Right atrium auricular region (tissue), 2 donors: ENCODE results near the gene FGF11. TPM values are rescaled to one million over a fixed set of nuclear protein-coding genes. Genes with fewer than 3 reads are reported as not detected.
"Not testable (repeated sequence)": the region's sequence is repeated elsewhere in the genome, so short reads cannot be mapped to it uniquely, and the experiment has no call there.

ENCODE experiments used
- DNase-seq: peaks from one replicate; pipeline ENCODE4 v3.0.0-alpha.2; 2019; ENCODE audit warnings: low spot score
- H3K27ac ChIP-seq, 2 donors: fragments of 200-600 bp; sonication (generic); 1 replicate in 1 of 2; 2 replicates in 1 of 2; pipeline ENCODE4 v1.5.1; 2016 to 2019
- H3K27me3 ChIP-seq, 2 donors: fragments of 200-600 bp; sonication (generic); one replicate each; pipeline versions ENCODE4 v1.5.1 to v1.6.0; 2017 to 2019
- H3K36me3 ChIP-seq: fragments of 200-600 bp; sonication (generic); one replicate; pipeline ENCODE4 v1.5.1; 2016
- H3K4me1 ChIP-seq, 2 donors: fragments of 200-600 bp; sonication (generic); one replicate each; pipeline versions ENCODE4 v1.5.1 to v1.6.0; 2017 to 2019
- H3K4me3 ChIP-seq, 2 donors: fragments of 200-600 bp; sonication (generic); 1 replicate in 1 of 2; 2 replicates in 1 of 2; pipeline ENCODE4 v1.5.1; 2017 to 2019; ENCODE audit warnings: mild to moderate bottlenecking in 1 of 2, moderate library complexity in 1 of 2
- H3K9me3 ChIP-seq, 2 donors: fragments of 200-600 bp; sonication (generic); one replicate each; pipeline ENCODE4 v1.5.1; 2019
- CTCF ChIP-seq, 2 donors: fragments of 200-600 bp; sonication (generic); IDR thresholded peaks; one replicate each; pipeline ENCODE4 v1.5.1; 2019; ENCODE audit warnings: antibody characterized with exemption in 2 of 2
- total RNA-seq, 2 donors: library from RNA; depleted of rRNA; stranded (reverse); fragments of >200 nt; gene quantifications; one replicate each; pipeline ENCODE4 v1.1.0, GENCODE V29; 2016

The FGF11 gene
- total RNA-seq, 2 donors from 2014 or later, result 18.6 to 20.9 TPM

DNA sequence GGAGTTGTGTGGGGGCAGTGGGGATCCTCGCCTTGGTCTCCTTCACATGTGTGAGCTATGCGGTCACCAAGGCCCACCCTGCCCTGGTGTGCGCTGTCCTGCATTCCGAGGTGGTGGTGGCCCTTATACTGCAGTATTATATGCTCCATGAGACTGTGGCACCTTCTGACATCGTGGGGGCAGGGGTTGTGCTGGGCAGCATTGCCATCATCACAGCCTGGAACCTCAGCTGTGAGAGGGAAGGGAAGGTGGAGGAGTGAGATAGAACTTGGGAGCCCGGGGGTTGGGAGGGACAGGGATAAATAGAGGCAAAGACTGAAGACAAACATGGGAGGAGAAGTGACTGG, 43.4 kb downstream of the FGF11 start:
- not testable (repeated sequence) for H3K27me3 ChIP-seq, H3K36me3 ChIP-seq, H3K9me3 ChIP-seq, DNase-seq
- Histone ChIP-seq H3K27ac (peak overlapping the region; percentile 97 to 100), H3K4me1 (peaks cover 0 to 63% of the 10 kb centered on the region in 2 donors), H3K4me3 (peak overlapping the region; percentile 23 to 68)

DNA sequence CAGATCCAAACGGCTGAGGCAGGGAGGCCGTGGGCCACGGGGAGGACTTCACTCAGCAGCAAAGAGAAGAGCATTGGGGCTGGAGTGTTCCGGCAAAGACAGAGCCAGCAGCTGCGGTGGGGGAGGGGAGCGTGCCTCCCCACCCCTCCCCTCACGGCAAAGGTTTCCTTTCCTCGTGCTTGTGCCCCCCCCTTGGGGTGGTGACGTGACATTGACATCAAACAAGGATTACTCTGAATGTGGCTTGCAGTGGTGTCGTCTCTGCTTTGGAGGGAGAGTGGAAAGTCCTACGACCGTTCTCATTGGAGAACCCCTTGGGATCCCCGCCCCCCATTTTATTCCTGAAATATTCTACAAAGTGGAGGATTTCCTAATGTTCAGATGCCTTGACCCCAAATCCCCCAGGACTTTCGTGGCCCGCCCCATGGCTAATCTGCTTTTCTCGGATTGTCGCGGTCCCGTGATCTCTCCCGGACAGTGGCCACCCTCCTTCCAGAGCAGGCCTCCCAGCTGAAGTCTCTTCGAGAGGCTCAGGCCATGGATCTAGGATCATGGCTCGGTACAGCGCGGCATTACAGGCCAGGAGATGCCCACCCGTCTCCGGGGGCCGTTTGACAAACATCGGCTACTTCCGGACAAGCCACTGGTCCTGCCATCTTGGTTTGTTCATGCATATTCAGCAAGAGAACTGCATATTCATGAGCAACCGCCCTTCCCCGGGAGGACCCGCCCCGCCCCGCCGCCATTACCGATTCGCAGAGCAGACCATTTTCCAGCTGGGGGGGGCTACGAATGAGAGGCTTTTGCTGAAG, 44.1 kb downstream of the FGF11 start:
- TF ChIP-seq CTCF (IDR thresholded peaks at IDR 0.05), result no peak
- Histone ChIP-seq H3K27me3 (no peaks in the 10 kb centered on the region), H3K9me3 (no peaks in the 10 kb centered on the region), H3K4me3 (peak overlapping the region; percentile 65 to 68), H3K27ac (peak overlapping the region; percentile 97 to 100), H3K4me1 (peaks cover 0 to 60% of the 10 kb centered on the region in 2 donors), H3K36me3 (no peaks in the 10 kb centered on the region)
- peak; percentile 98 for DNase-seq

DNA sequence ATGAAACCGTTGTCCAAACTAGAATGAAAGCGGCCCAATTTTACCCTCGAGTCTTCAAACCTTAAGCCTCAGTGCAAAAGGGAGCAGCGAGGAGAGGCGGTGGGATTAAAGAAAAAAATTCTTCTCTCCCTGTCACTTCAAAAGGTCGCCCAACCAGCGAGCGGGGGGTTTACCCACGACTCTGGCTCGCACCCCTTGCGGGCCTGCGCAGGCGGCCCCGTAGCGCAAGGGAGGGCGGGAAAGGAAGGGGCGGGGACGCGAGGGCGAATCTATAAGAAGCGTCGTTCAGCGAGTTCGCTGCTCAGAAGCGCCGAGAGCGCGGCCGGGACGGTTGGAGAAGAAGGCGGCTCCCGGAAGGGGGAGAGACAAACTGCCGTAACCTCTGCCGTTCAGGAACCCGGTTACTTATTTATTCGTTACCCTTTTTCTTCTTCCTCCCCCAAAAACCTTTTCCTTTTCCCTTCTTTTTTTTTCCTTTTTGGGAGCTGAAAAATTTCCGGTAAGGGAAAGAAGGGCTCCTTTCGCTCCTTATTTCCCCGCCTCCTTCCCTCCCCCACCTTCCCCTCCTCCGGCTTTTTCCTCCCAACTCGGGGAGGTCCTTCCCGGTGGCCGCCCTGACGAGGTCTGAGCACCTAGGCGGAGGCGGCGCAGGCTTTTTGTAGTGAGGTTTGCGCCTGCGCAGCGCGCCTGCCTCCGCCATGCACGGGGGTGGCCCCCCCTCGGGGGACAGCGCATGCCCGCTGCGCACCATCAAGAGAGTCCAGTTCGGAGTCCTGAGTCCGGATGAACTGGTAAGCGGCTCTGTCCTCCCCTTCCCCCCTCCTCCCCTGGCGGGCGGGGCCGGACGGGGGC, 45.0 kb downstream of the FGF11 start, which contains the start of gene POLR2A:
TSS of gene POLR2A (plus strand) at position 300 of the 852 bp plus-strand sequence.
- peak within 1 kb of the TSS; percentile 97 to 100 for H3K27ac ChIP-seq
- no peaks in the 10 kb centered on the region for H3K9me3 ChIP-seq
- DNase-seq, result peak; percentile 99
- H3K36me3 ChIP-seq, result no peaks in the 10 kb centered on the region
- peak within 1 kb of the TSS; percentile 65 to 68 for H3K4me3 ChIP-seq
- H3K27me3 ChIP-seq, result no peaks in the 10 kb centered on the region
- TF ChIP-seq CTCF (IDR thresholded peaks at IDR 0.05), result no peak
- H3K4me1 ChIP-seq, result peaks cover 0 to 68% of the 10 kb centered on the region in 2 donors

DNA sequence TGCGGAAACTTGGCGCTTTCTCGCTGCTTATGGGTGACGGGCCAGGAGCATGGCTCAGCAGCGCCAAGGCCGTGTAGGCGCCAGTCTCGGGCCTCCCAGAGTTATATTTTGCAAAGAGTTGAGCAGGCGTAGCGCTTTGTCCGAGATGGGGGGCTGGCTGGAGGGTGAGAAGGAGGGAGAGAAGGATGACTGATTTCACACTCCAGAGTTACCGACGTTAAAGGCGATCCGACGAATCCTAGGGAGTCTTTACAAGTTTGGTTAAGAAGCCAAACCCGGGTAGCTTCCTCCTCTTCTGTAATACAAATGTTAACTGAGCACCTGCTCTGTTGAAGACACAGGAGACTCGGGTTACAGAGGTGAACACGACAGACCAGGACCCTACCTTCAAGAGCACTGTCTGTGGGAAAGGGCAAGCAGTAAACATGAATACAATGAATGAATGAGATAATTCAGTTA, 45.6 kb downstream of the FGF11 start:
- no peaks in the 10 kb centered on the region for H3K9me3 ChIP-seq
- peak in 1 of 2 donors; percentile 53 for TF ChIP-seq CTCF (IDR thresholded peaks at IDR 0.05)
- peak overlapping the region; percentile 49 to 68 for H3K4me3 ChIP-seq
- H3K36me3 ChIP-seq, result no peaks in the 10 kb centered on the region
- H3K27ac ChIP-seq, result peak overlapping the region; percentile 97 to 100
- H3K4me1 ChIP-seq, result peaks cover 0 to 66% of the 10 kb centered on the region in 2 donors
- no peak for DNase-seq
- H3K27me3 ChIP-seq, result no peaks in the 10 kb centered on the region

GRCh38 chr17:7486181-7486580, 46.9 kb downstream of the FGF11 start:
- Histone ChIP-seq H3K4me3 (peak overlapping the region; percentile 49 to 68), H3K4me1 (peaks cover 0 to 60% of the 10 kb centered on the region in 2 donors), H3K9me3 (no peaks in the 10 kb centered on the region), H3K36me3 (no peaks in the 10 kb centered on the region), H3K27me3 (no peaks in the 10 kb centered on the region), H3K27ac (peak overlapping the region in 1 of 2 donors; percentile 26)
- no peak for DNase-seq
- no peak for TF ChIP-seq CTCF (IDR thresholded peaks at IDR 0.05)

GRCh38 chr17:7490144-7490543, 50.8 kb downstream of the FGF11 start:
- no peak for DNase-seq
- H3K27ac ChIP-seq, result no peak overlapping the region
- no peaks in the 10 kb centered on the region for H3K27me3 ChIP-seq
- peaks cover 0 to 59% of the 10 kb centered on the region in 2 donors for H3K4me1 ChIP-seq
- no peaks in the 10 kb centered on the region for H3K36me3 ChIP-seq
- TF ChIP-seq CTCF (IDR thresholded peaks at IDR 0.05), result no peak
- no peaks in the 10 kb centered on the region for H3K9me3 ChIP-seq
- no peak overlapping the region for H3K4me3 ChIP-seq
